DMS 273 treated with DMSO at 0.1 percent for 48 hours (cell line): Measurements from ENCODE around the gene CCDC30.
A peak's percentile ranks its signal among the peaks of the same experiment; 100 is the strongest.
"Not testable (repeated sequence)": the region's sequence is repeated elsewhere in the genome, so short reads cannot be mapped to it uniquely, and the experiment has no call there.

Source experiments
- DNase-seq: peaks from one replicate; lab custom pipeline; 2025; lab: John Stamatoyannopoulos, UW

Gene CCDC30

GRCh38 chr1:42657981-42658876, 195.1 kb downstream of the CCDC30 start, which contains the start of gene PPIH:
TSS of gene PPIH (plus strand) at chr1:42658423. CDS start at chr1:42658447, 24 bp downstream.
- peak; percentile 84 for DNase-seq

- DNase-seq, result no peak
Measured at GRCh38 chr1:42658877-42659337, 195.8 kb downstream of the CCDC30 start.

- no peak for DNase-seq
Measured at GRCh38 chr1:42660907-42661500, 197.9 kb downstream of the CCDC30 start.

GRCh38 chr1:42669936-42670335, 206.8 kb downstream of the CCDC30 start:
- no peak for DNase-seq

GRCh38 chr1:42670425-42670824, 207.3 kb downstream of the CCDC30 start:
- no peak for DNase-seq

GRCh38 chr1:42674214-42674613, 211.1 kb downstream of the CCDC30 start:
- no peak for DNase-seq

GRCh38 chr1:42674682-42675081, 211.6 kb downstream of the CCDC30 start:
- DNase-seq, result no peak

GRCh38 chr1:42675467-42675866, 212.4 kb downstream of the CCDC30 start:
- DNase-seq, result no peak

GRCh38 chr1:42676534-42677087, 213.5 kb downstream of the CCDC30 start:
- DNase-seq, result no peak

GRCh38 chr1:42679364-42679983, 216.4 kb downstream of the CCDC30 start:
- no peak for DNase-seq

GRCh38 chr1:42680055-42680454, 217.0 kb downstream of the CCDC30 start:
- DNase-seq, result no peak

GRCh38 chr1:42680921-42681683, 218.0 kb downstream of the CCDC30 start:
- no peak for DNase-seq

GRCh38 chr1:42681741-42682483, 218.8 kb downstream of the CCDC30 start, which contains the start of gene YBX1:
TSS of gene YBX1 (plus strand) at chr1:42682418. CDS start at chr1:42682566, 148 bp downstream.
- peak; percentile 97 for DNase-seq

GRCh38 chr1:42682484-42682738, 219.3 kb downstream of the CCDC30 start:
- DNase-seq, result not testable (repeated sequence)

GRCh38 chr1:42682739-42683531, 219.8 kb downstream of the CCDC30 start:
- no peak for DNase-seq

- no peak for DNase-seq
Measured at GRCh38 chr1:42684139-42684538, 221.1 kb downstream of the CCDC30 start.

- DNase-seq, result no peak
Measured at GRCh38 chr1:42686418-42686817, 223.3 kb downstream of the CCDC30 start.

- no peak for DNase-seq
Measured at GRCh38 chr1:42689912-42690311, 226.8 kb downstream of the CCDC30 start.

GRCh38 chr1:42690477-42691156, 227.5 kb downstream of the CCDC30 start:
- no peak for DNase-seq

GRCh38 chr1:42691157-42691498, 228.0 kb downstream of the CCDC30 start:
- DNase-seq, result no peak
